NCI-H82 treated with DMSO at 0.1 percent for 48 hours (cell line): Measurements from ENCODE around the gene EFNA2.
"Not testable (repeated sequence)": the region's sequence is repeated elsewhere in the genome, so short reads cannot be mapped to it uniquely, and the experiment has no call there.

Experiments
- DNase-seq: peaks from one replicate; lab custom pipeline; 2025; ENCODE audit not compliant: unreplicated experiment; lab: John Stamatoyannopoulos, UW

The EFNA2 gene

GRCh38 chr19:1315470-1316166, 29.9 kb downstream of the EFNA2 start:
- no peak for DNase-seq

- no peak for DNase-seq
Measured at GRCh38 chr19:1316466-1316865, 30.8 kb downstream of the EFNA2 start.

GRCh38 chr19:1317274-1318003, 31.8 kb downstream of the EFNA2 start:
- DNase-seq, result no peak

GRCh38 chr19:1318678-1319471, 33.2 kb downstream of the EFNA2 start:
- DNase-seq, result peak; percentile 28

- DNase-seq, result not testable (repeated sequence)
Measured at GRCh38 chr19:1320282-1320650, 34.6 kb downstream of the EFNA2 start.

GRCh38 chr19:1321539-1321938, 35.9 kb downstream of the EFNA2 start:
- no peak for DNase-seq

GRCh38 chr19:1322198-1322981, 36.7 kb downstream of the EFNA2 start:
- DNase-seq, result no peak

- no peak for DNase-seq
Measured at GRCh38 chr19:1324249-1324805, 38.7 kb downstream of the EFNA2 start.

GRCh38 chr19:1324806-1325567, 39.3 kb downstream of the EFNA2 start:
- DNase-seq, result no peak

GRCh38 chr19:1325568-1326294, 40.1 kb downstream of the EFNA2 start:
- no peak for DNase-seq

- no peak for DNase-seq
Measured at GRCh38 chr19:1327125-1327524, 41.5 kb downstream of the EFNA2 start.

GRCh38 chr19:1332208-1332607, 46.5 kb downstream of the EFNA2 start:
- not testable (repeated sequence) for DNase-seq

- no peak for DNase-seq
Measured at GRCh38 chr19:1336079-1336684, 50.5 kb downstream of the EFNA2 start.

- DNase-seq, result no peak
Measured at GRCh38 chr19:1340681-1341469, 55.2 kb downstream of the EFNA2 start.

- no peak for DNase-seq
Measured at GRCh38 chr19:1343041-1343440, 57.4 kb downstream of the EFNA2 start.

- DNase-seq, result no peak
Measured at GRCh38 chr19:1349211-1349610, 63.5 kb downstream of the EFNA2 start.

GRCh38 chr19:1350867-1351266, 65.2 kb downstream of the EFNA2 start:
- DNase-seq, result no peak
